Lower leg skin (tissue), 3 donors: Measurements from ENCODE around the gene PACRG.

Source experiments
- POLR2A ChIP-seq, 2 donors: fragments of 450-650 bp; IDR thresholded peaks; one replicate each; pipeline ENCODE4 v1.6.1; 2016 to 2017; ENCODE audit warnings: antibody characterized with exemption in 2 of 2, mild to moderate bottlenecking in 1 of 2, moderate library complexity in 1 of 2
- TF ChIP-seq, protein P1 (sequence below), 3 donors: fragments of 450-650 bp; IDR thresholded peaks; one replicate each; pipeline ENCODE4 v1.5.1; 2016; ENCODE audit warnings: antibody characterized with exemption in 3 of 3, mild to moderate bottlenecking in 3 of 3, moderate library complexity in 2 of 3

DNA sequence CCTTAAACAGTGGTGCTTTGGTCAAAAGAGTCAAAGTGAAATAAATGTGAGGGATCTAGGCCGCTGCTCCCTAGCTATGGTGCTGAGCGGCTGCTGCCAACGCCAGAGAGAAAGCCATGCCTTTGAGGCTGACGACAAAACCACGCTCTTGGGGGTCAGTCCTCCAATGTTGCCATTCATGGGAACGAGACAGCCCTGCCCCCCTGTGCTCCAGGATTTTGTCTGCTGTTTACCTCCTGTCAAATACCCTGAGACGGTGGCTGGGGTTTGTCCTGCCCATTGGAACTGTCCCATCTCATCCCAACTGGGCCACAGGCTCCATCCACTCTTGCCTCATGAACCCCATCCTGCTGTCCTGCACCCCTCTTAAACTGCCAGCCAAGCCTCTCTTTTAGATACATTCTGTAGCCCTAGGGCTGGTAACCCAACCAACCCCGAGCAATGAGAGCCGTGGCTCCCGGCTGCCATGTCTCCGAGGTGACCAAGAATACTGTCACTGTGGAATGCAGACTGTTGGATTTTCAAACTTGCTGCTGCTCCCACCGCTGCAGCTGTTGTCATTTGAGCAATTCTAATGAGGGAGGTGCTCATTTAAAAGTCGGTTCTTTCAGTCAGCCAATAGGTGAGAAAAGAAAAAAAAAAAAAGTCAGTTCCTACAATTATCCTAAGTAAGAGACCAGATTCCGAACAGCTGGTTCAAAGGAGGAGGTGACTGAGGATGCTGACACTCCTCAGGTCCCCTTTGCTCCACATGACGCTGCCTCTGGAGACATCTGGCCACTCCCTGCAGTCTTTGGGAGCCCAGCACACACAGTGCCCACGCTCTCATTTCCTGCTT is 613.7 kb downstream of the PACRG start:
- TF ChIP-seq, protein P1, sequence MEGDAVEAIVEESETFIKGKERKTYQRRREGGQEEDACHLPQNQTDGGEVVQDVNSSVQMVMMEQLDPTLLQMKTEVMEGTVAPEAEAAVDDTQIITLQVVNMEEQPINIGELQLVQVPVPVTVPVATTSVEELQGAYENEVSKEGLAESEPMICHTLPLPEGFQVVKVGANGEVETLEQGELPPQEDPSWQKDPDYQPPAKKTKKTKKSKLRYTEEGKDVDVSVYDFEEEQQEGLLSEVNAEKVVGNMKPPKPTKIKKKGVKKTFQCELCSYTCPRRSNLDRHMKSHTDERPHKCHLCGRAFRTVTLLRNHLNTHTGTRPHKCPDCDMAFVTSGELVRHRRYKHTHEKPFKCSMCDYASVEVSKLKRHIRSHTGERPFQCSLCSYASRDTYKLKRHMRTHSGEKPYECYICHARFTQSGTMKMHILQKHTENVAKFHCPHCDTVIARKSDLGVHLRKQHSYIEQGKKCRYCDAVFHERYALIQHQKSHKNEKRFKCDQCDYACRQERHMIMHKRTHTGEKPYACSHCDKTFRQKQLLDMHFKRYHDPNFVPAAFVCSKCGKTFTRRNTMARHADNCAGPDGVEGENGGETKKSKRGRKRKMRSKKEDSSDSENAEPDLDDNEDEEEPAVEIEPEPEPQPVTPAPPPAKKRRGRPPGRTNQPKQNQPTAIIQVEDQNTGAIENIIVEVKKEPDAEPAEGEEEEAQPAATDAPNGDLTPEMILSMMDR (IDR thresholded peaks at IDR 0.05) = no peak
- no peak for TF ChIP-seq POLR2A (IDR thresholded peaks at IDR 0.05)
